Breast epithelium (tissue), 4 donors: ENCODE results near the gene FUCA1. TPM values are rescaled to one million over a fixed set of nuclear protein-coding genes. Genes with fewer than 3 reads are reported as not detected.
A peak's percentile ranks its signal among the peaks of the same experiment; 100 is the strongest.

Experiments used
- DNase-seq, 2 donors: peaks; one replicate each; pipeline ENCODE4 v3.0.0-alpha.2; 2019; ENCODE audit warnings: low spot score in 2 of 2
- H3K27ac ChIP-seq, 2 donors: fragments of 200-600 bp; sonication (generic) in 1 of 2; one replicate each; pipeline ENCODE4 v1.5.1; 2016 to 2019; ENCODE audit warnings: mild to moderate bottlenecking in 1 of 2
- H3K27me3 ChIP-seq, 2 donors: fragments of 200-600 bp; sonication (generic) in 1 of 2; one replicate each; pipeline versions ENCODE4 v1.5.1 to v1.6.0; 2017 to 2019; ENCODE audit warnings: control low read depth in 1 of 2, mild to moderate bottlenecking in 1 of 2
- H3K36me3 ChIP-seq: fragments of 200-600 bp; one replicate; pipeline ENCODE4 v1.5.1; 2019
- H3K4me1 ChIP-seq, 2 donors: fragments of 200-600 bp; sonication (generic); one replicate each; pipeline ENCODE4 v1.5.1; 2016 to 2019; ENCODE audit warnings: control low read depth in 1 of 2
- H3K4me3 ChIP-seq, 3 donors: fragments of 200-600 bp; sonication (generic); 1 replicate in 2 of 3; 2 replicates in 1 of 3; pipeline ENCODE4 v1.5.1; 2016 to 2019; ENCODE audit warnings: mild to moderate bottlenecking in 3 of 3, moderate library complexity in 2 of 3
- H3K9me3 ChIP-seq, 2 donors: fragments of 200-600 bp; sonication (generic) in 1 of 2; one replicate each; pipeline ENCODE4 v1.5.1; 2016 to 2019; ENCODE audit warnings: control low read depth in 1 of 2
- CTCF ChIP-seq, 3 donors: fragments of 450-650 bp; IDR thresholded peaks; one replicate each; pipeline ENCODE4 v1.5.1; 2016 to 2017; ENCODE audit warnings: antibody characterized with exemption in 3 of 3, mild to moderate bottlenecking in 3 of 3, moderate library complexity in 3 of 3
- POLR2A ChIP-seq: fragments of 450-650 bp; IDR thresholded peaks from one replicate; pipeline ENCODE4 v1.6.1; 2016; ENCODE audit warnings: antibody characterized with exemption, mild to moderate bottlenecking, moderate library complexity
- POLR2AphosphoS5 ChIP-seq, 3 donors: sonication (generic); formaldehyde crosslinking; IDR thresholded peaks; one replicate each; pipeline ENCODE4 v1.6.1; 2017; ENCODE audit warnings: antibody characterized with exemption in 3 of 3
- intact Hi-C: fragments of 100-400 bp; cut with DNase I; formaldehyde crosslinking; loops from one replicate; pipeline ENCODE4 v1.15.1; 2023; ENCODE audit warnings: low total_unique reads
- total RNA-seq, 3 donors: library from RNA; depleted of rRNA; stranded (reverse); fragments of >200 nt; gene quantifications; one replicate each; pipeline ENCODE4 v1.1.0, GENCODE V29; 2016

Gene FUCA1
- total RNA-seq, 3 donors from 2014 or later = 26.9 to 45.3 (median 44.2) TPM

- no peaks in the 10 kb centered on the region for H3K36me3 ChIP-seq
- no peaks in the 10 kb centered on the region for H3K27me3 ChIP-seq
- H3K27ac ChIP-seq = peak overlapping the region; percentile 92
- intact Hi-C loops = no loop called here
- peak overlapping the region in 2 of 3 donors; percentile 74 to 79 for H3K4me3 ChIP-seq
- no peak for DNase-seq
- no peak for TF ChIP-seq POLR2A
- no peak for TF ChIP-seq POLR2AphosphoS5 (IDR thresholded peaks at IDR 0.05)
- TF ChIP-seq CTCF (IDR thresholded peaks at IDR 0.05) = no peak
- H3K9me3 ChIP-seq = no peaks in the 10 kb centered on the region
- H3K4me1 ChIP-seq = peaks cover 6% of the 10 kb centered on the region in 2 donors
These were observed 68.9 kb downstream of the FUCA1 start for GRCh38 chr1:23799255-23799569.

- no peaks in the 10 kb centered on the region for H3K27me3 ChIP-seq
- no peak for DNase-seq
- no peaks in the 10 kb centered on the region for H3K9me3 ChIP-seq
- TF ChIP-seq POLR2A (no peak), POLR2AphosphoS5 (IDR thresholded peaks at IDR 0.05) (no peak), CTCF (IDR thresholded peaks at IDR 0.05) (no peak)
- intact Hi-C loops = no loop called here
- H3K27ac ChIP-seq = peak overlapping the region; percentile 92
- H3K4me3 ChIP-seq = peak overlapping the region in 1 of 3 donors; percentile 74
- H3K36me3 ChIP-seq = no peaks in the 10 kb centered on the region
- H3K4me1 ChIP-seq = peaks cover 6% of the 10 kb centered on the region in 2 donors
These were observed 69.4 kb downstream of the FUCA1 start for GRCh38 chr1:23798662-23799142.

- intact Hi-C loops = no loop called here
These were observed 70.3 kb downstream of the FUCA1 start for GRCh38 chr1:23797478-23798448.

GRCh38 chr1:23796466-23797271 is 71.4 kb downstream of the FUCA1 start:
- Histone ChIP-seq H3K4me3 (no peak overlapping the region), H3K27ac (peak overlapping the region; percentile 39 to 54), H3K9me3 (no peaks in the 10 kb centered on the region), H3K4me1 (peaks cover 6 to 16% of the 10 kb centered on the region in 2 donors), H3K36me3 (no peaks in the 10 kb centered on the region), H3K27me3 (no peaks in the 10 kb centered on the region)
- intact Hi-C loops = no loop called here
- TF ChIP-seq CTCF (IDR thresholded peaks at IDR 0.05) = peak in 1 of 3 donors; percentile 24
- TF ChIP-seq POLR2AphosphoS5 (IDR thresholded peaks at IDR 0.05) = no peak
- DNase-seq = peak in 1 of 2 donors; percentile 55

More at GRCh38 chr1:23797478-23798448, 70.3 kb downstream of the FUCA1 start:
- no peak for DNase-seq
- no peaks in the 10 kb centered on the region for H3K27me3 ChIP-seq
- H3K27ac ChIP-seq = peak overlapping the region; percentile 2 to 92
- no peaks in the 10 kb centered on the region for H3K36me3 ChIP-seq
- no peaks in the 10 kb centered on the region for H3K9me3 ChIP-seq
- TF ChIP-seq CTCF (IDR thresholded peaks at IDR 0.05) (no peak), POLR2AphosphoS5 (IDR thresholded peaks at IDR 0.05) (no peak), POLR2A (no peak)
- peaks cover 6% of the 10 kb centered on the region in 2 donors for H3K4me1 ChIP-seq
- H3K4me3 ChIP-seq = no peak overlapping the region
